ENCODE data around the gene ARG1. TPM values are rescaled to one million over a fixed set of nuclear protein-coding genes. Genes with fewer than 3 reads are reported as not detected.

The ARG1 gene
- total RNA-seq, 2 experiments from 2014 or later: not detected

- Histone ChIP-seq H3K4me3 (ENCODE audit: low read depth, low read length, poor library complexity, severe bottlenecking) (no peak overlapping the region), H3K4me1 (ENCODE audit: insufficient read depth, low read length, poor library complexity, severe bottlenecking) (peaks cover 15% of the 10 kb centered on the region), H4K20me1 (ENCODE audit: insufficient read depth, low read length) (no peaks in the 10 kb centered on the region), H3K9me3 (ENCODE audit: low read length) (no peaks in the 10 kb centered on the region), H3K36me3 (ENCODE audit: insufficient read depth, low read length) (peaks cover 14% of the 10 kb centered on the region), H3K4me2 (ENCODE audit: low read length) (no peak overlapping the region), H3K9me2 (ENCODE audit: insufficient read depth, low read length) (no peaks in the 10 kb centered on the region), H3K27ac (ENCODE audit: low read depth, low read length, poor library complexity, severe bottlenecking) (no peak overlapping the region), H3K79me2 (ENCODE audit: insufficient read depth, low read depth, low read length) (peaks cover 19% of the 10 kb centered on the region), H2AFZ (ENCODE audit: low read length) (peak overlapping the region; percentile 94; the same call in 1 of the 2 replicates)
- no peak for TF ChIP-seq CTCF (conservative IDR thresholded peaks at IDR 0.05; ENCODE audit: low read length)
- no peak for TF ChIP-seq EZH2phosphoT487 (IDR thresholded peaks at IDR 0.05; ENCODE audit: borderline replicate concordance, low read depth, low read length)
- DNase-seq (ENCODE audit: low spot score): no peak
- intact Hi-C loops (cut with micrococcal nuclease; ENCODE audit: unreplicated experiment): loop anchor here (2.0 kb wide), 1 partner anchor 567 kb away; the partner anchor contains the start of gene EPB41L2
- BruUV-seq (replicated peaks): no TSS peak
- CTCF ChIA-PET (ENCODE audit: unreplicated experiment): interaction anchor here (1.2 to 1.5 kb wide), 2 partner anchors 9 to 430 kb away, joined by 3 to 5 read pairs; no protein-coding TSS in a partner anchor
- POLR2A ChIA-PET: interaction anchor here (0.6 to 3.3 kb wide), 3 partner anchors 10 to 1180 kb away, joined by 3 to 24 read pairs (median 5); no protein-coding TSS in a partner anchor
These were observed 56.6 kb downstream of the ARG1 start for GRCh38 chr6:131629651-131630050.

- Histone ChIP-seq H3K4me1 (ENCODE audit: insufficient read depth, low read length, poor library complexity, severe bottlenecking) (peaks cover 26% of the 10 kb centered on the region), H3K36me3 (ENCODE audit: insufficient read depth, low read length) (no peaks in the 10 kb centered on the region), H2AFZ (ENCODE audit: low read length) (no peak overlapping the region), H3K9me2 (ENCODE audit: insufficient read depth, low read length) (no peaks in the 10 kb centered on the region), H4K20me1 (ENCODE audit: insufficient read depth, low read length) (no peaks in the 10 kb centered on the region), H3K79me2 (ENCODE audit: insufficient read depth, low read depth, low read length) (peaks cover 11% of the 10 kb centered on the region), H3K4me3 (ENCODE audit: low read depth, low read length, poor library complexity, severe bottlenecking) (no peak overlapping the region), H3K27ac (ENCODE audit: low read depth, low read length, poor library complexity, severe bottlenecking) (no peak overlapping the region), H3K4me2 (ENCODE audit: low read length) (no peak overlapping the region), H3K9me3 (ENCODE audit: low read length) (no peaks in the 10 kb centered on the region)
- intact Hi-C loops (cut with micrococcal nuclease; ENCODE audit: unreplicated experiment): no loop called here
- no TSS peak for BruUV-seq (replicated peaks)
- ChIA-PET CTCF (ENCODE audit: unreplicated experiment) (no interaction called here), POLR2A (interaction anchor here (0.6 to 1.4 kb wide), 3 partner anchors 8 to 1176 kb away, joined by 3 to 4 read pairs (median 3); no protein-coding TSS in a partner anchor)
- TF ChIP-seq EZH2phosphoT487 (IDR thresholded peaks at IDR 0.05; ENCODE audit: borderline replicate concordance, low read depth, low read length) (no peak), CTCF (conservative IDR thresholded peaks at IDR 0.05; ENCODE audit: low read length) (no peak)
- DNase-seq (ENCODE audit: low spot score): no peak
These were observed 58.7 kb downstream of the ARG1 start for GRCh38 chr6:131631625-131632289.

Other genes with a start within 250 kb of the ARG1 start
- 28.2 and 30.2 TPM in 2 replicates for gene MED23, start 55.0 kb downstream of the ARG1 start, total RNA-seq (2014; rRNA removed; shearing (Covaris generic))
- 34.2 and 39.9 TPM in 2 replicates for gene MED23, start 55.0 kb downstream of the ARG1 start, total RNA-seq (2022)
- 2.3 and 2.7 TPM in 2 replicates for gene ENPP3, start 64.1 kb downstream of the ARG1 start, total RNA-seq (2014; rRNA removed; shearing (Covaris generic))
- 1.3 and 1.8 TPM in 2 replicates for gene ENPP3, start 64.1 kb downstream of the ARG1 start, total RNA-seq (2022)
- not detected in 2 replicates for gene OR2A4, start 128.2 kb downstream of the ARG1 start, total RNA-seq (2014; rRNA removed; shearing (Covaris generic))
- not detected in 2 replicates for gene OR2A4, start 128.2 kb downstream of the ARG1 start, total RNA-seq (2022)
- not detected in 2 replicates for gene CTAGE9, start 137.8 kb downstream of the ARG1 start, total RNA-seq (2014; rRNA removed; shearing (Covaris generic))
- gene CTAGE9, start 137.8 kb downstream of the ARG1 start, total RNA-seq (2022): not detected in 2 replicates
- not detected in 2 replicates for gene ENPP1, start 234.8 kb downstream of the ARG1 start, total RNA-seq (2014; rRNA removed; shearing (Covaris generic))
- gene ENPP1, start 234.8 kb downstream of the ARG1 start, total RNA-seq (2022): 0.34 and 0.39 TPM in 2 replicates